H9 (cell line): ENCODE data around the gene CBR1. TPM values are rescaled to one million over a fixed set of nuclear protein-coding genes. Genes with fewer than 3 reads are reported as not detected.

ENCODE experiments used
- DNase-seq: peaks from one replicate; pipeline ENCODE4 v3.0.0-alpha.2; 2017
- H2AFZ ChIP-seq: one replicate; pipeline ENCODE4 v1.6.1; 2013; ENCODE audit warnings: mild to moderate bottlenecking, low read length, control low read depth, moderate library complexity
- H2AK5ac ChIP-seq: 2 replicates; pipeline ENCODE4 v1.6.1; 2013; ENCODE audit warnings: low read length, control low read depth, mixed read lengths; ENCODE audit not compliant: insufficient read length
- H2BK120ac ChIP-seq: one replicate; pipeline ENCODE4 v1.6.1; 2013; ENCODE audit warnings: low read depth, mild to moderate bottlenecking, low read length, control low read depth, inconsistent platforms; ENCODE audit not compliant: poor library complexity, severe bottlenecking
- H2BK12ac ChIP-seq: 2 replicates; pipeline ENCODE4 v1.6.1; 2013; ENCODE audit warnings: low read length, control low read depth, mixed read lengths, low read depth; ENCODE audit not compliant: insufficient read length
- H2BK15ac ChIP-seq: 2 replicates; pipeline ENCODE4 v1.6.1; 2013; ENCODE audit warnings: low read depth, low read length, control low read depth
- H2BK20ac ChIP-seq: one replicate; pipeline ENCODE4 v1.6.1; 2013; ENCODE audit warnings: low read depth, mild to moderate bottlenecking, low read length, control low read depth, inconsistent platforms; ENCODE audit not compliant: poor library complexity, severe bottlenecking
- H2BK5ac ChIP-seq: 2 replicates; pipeline ENCODE4 v1.6.1; 2013; ENCODE audit warnings: low read length, control low read depth, mixed read lengths; ENCODE audit not compliant: insufficient read length
- H3K14ac ChIP-seq: 2 replicates; pipeline ENCODE4 v1.6.1; 2013; ENCODE audit warnings: low read length, control low read depth; ENCODE audit not compliant: insufficient read depth
- H3K18ac ChIP-seq: 2 replicates; pipeline ENCODE4 v1.6.1; 2013; ENCODE audit warnings: low read depth, mild to moderate bottlenecking, mixed read lengths, low read length, control low read depth; ENCODE audit not compliant: insufficient read length
- H3K23ac ChIP-seq: 2 replicates; pipeline ENCODE4 v1.6.1; 2013; ENCODE audit warnings: low read length, control low read depth, mixed read lengths, low read depth; ENCODE audit not compliant: insufficient read length
- H3K23me2 ChIP-seq: 2 replicates; pipeline ENCODE4 v1.6.1; 2013; ENCODE audit warnings: low read depth, mild to moderate bottlenecking, mixed read lengths, low read length, control low read depth; ENCODE audit not compliant: insufficient read length, poor library complexity, severe bottlenecking
- H3K27ac ChIP-seq: 2 replicates; pipeline ENCODE4 v1.5.1; 2013; ENCODE audit warnings: low read length, control low read depth, mixed read lengths, low read depth; ENCODE audit not compliant: insufficient read length
- H3K27me3 ChIP-seq: 2 replicates; pipeline ENCODE4 v1.6.1; 2013; ENCODE audit warnings: low read length, control low read depth, inconsistent platforms; ENCODE audit not compliant: insufficient read depth
- H3K4ac ChIP-seq: 2 replicates; pipeline ENCODE4 v1.6.1; 2013; ENCODE audit warnings: low read depth, mild to moderate bottlenecking, control low read depth, inconsistent platforms, low read length, moderate library complexity
- H3K4me1 ChIP-seq: 2 replicates; pipeline ENCODE4 v1.6.1; 2013; ENCODE audit warnings: low read length, control low read depth, inconsistent platforms; ENCODE audit not compliant: insufficient read depth
- H3K4me2 ChIP-seq: 2 replicates; pipeline ENCODE4 v1.6.1; 2013; ENCODE audit warnings: low read length, control low read depth, mixed read lengths; ENCODE audit not compliant: insufficient read length, insufficient read depth
- H3K56ac ChIP-seq: 2 replicates; pipeline ENCODE4 v1.6.1; 2013; ENCODE audit warnings: low read depth, mild to moderate bottlenecking, mixed read lengths, low read length, control low read depth; ENCODE audit not compliant: insufficient read length
- H3K79me1 ChIP-seq: 2 replicates; pipeline ENCODE4 v1.6.1; 2013; ENCODE audit warnings: low read depth, mild to moderate bottlenecking, moderate library complexity, low read length, control low read depth, inconsistent platforms; ENCODE audit not compliant: insufficient read depth, poor library complexity, severe bottlenecking
- H3K79me2 ChIP-seq: 2 replicates; pipeline ENCODE4 v1.6.1; 2013; ENCODE audit warnings: low read length, control low read depth, inconsistent platforms; ENCODE audit not compliant: insufficient read depth
- H3K9ac ChIP-seq: 2 replicates; pipeline ENCODE4 v1.6.1; 2013; ENCODE audit warnings: low read length, control low read depth, mixed read lengths; ENCODE audit not compliant: insufficient read length; ENCODE audit errors: extremely low read depth
- H3K9me3 ChIP-seq: one replicate; pipeline ENCODE4 v1.6.1; 2013; ENCODE audit warnings: low read depth, low read length, inconsistent platforms; ENCODE audit not compliant: control insufficient read depth
- H3T11ph ChIP-seq: one replicate; pipeline ENCODE4 v1.6.1; 2013; ENCODE audit warnings: mild to moderate bottlenecking, low read length, control low read depth, inconsistent platforms
- H4K20me1 ChIP-seq: one replicate; pipeline ENCODE4 v1.6.1; 2013; ENCODE audit not compliant: control insufficient read depth, insufficient read length, insufficient read depth
- H4K5ac ChIP-seq: 2 replicates; pipeline ENCODE4 v1.6.1; 2013; ENCODE audit warnings: low read depth, mild to moderate bottlenecking, mixed read lengths, low read length, control low read depth; ENCODE audit not compliant: insufficient read length
- H4K8ac ChIP-seq: replicated peaks from 2 replicates; pipeline ENCODE4 v1.6.1; 2013; ENCODE audit warnings: low read length, control low read depth, mixed read lengths, low read depth; ENCODE audit not compliant: insufficient read length
- H4K91ac ChIP-seq: 2 replicates; pipeline ENCODE4 v1.6.1; 2013; ENCODE audit warnings: low read depth, mild to moderate bottlenecking, moderate library complexity, mixed read lengths, low read length, control low read depth; ENCODE audit not compliant: insufficient read length
- H3K27ac Mint-ChIP-seq, 3 experiments: 2 replicates in 2 of 3; 3 replicates in 1 of 3; pipeline ENCODE4 v1.8.0; 2020 to 2021; ENCODE audit warnings: mixed read lengths in 3 of 3, mild to moderate bottlenecking in 1 of 3, moderate library complexity in 1 of 3
- H3K27me3 Mint-ChIP-seq: 2 replicates; pipeline ENCODE4 v1.8.0; 2021; ENCODE audit warnings: low read depth, mild to moderate bottlenecking, moderate library complexity, mixed read lengths
- H3K36me3 Mint-ChIP-seq, 3 experiments: 2 replicates in 2 of 3; 3 replicates in 1 of 3; pipeline ENCODE4 v1.8.0; 2020 to 2021; ENCODE audit warnings: low read depth in 3 of 3, mixed read lengths in 3 of 3; ENCODE audit not compliant: insufficient read depth in 1 of 3
- H3K4me1 Mint-ChIP-seq, 2 experiments: 2 replicates each; pipeline ENCODE4 v1.8.0; 2020; ENCODE audit warnings: mixed read lengths in 2 of 2
- H3K4me3 Mint-ChIP-seq, 2 experiments: 2 replicates in 1 of 2; 3 replicates in 1 of 2; pipeline ENCODE4 v1.8.0; 2020 to 2021; ENCODE audit warnings: mild to moderate bottlenecking in 2 of 2, mixed read lengths in 2 of 2, moderate library complexity in 1 of 2
- H3K9me3 Mint-ChIP-seq, 2 experiments: 2 replicates in 1 of 2; 3 replicates in 1 of 2; pipeline ENCODE4 v1.8.0; 2020; ENCODE audit warnings: mild to moderate bottlenecking in 2 of 2, mixed read lengths in 2 of 2, moderate library complexity in 1 of 2
- WGBS: extraction: QIAGEN DNeasy Blood & Tissue Kit; methylation state at CpG from one replicate; pipeline ENCODE4 v1.1.7; 2013; ENCODE audit warnings: missing lambda C conversion rate, low lambda C conversion rate, mixed read lengths; ENCODE audit not compliant: insufficient read length; ENCODE audit errors: extremely low coverage; 5-methylcytosine and 5-hydroxymethylcytosine counted together
- total RNA-seq: library from RNA; stranded (reverse); gene quantifications from 2 replicates; pipeline ENCODE4 v1.2.1, GENCODE V29; 2021
- TF ChIP-seq, protein P1 (sequence below): fragments of 200-600 bp; sonication (generic); conservative IDR thresholded peaks from 3 replicates; pipeline ENCODE4 v1.8.0; 2021; ENCODE audit warnings: antibody characterized with exemption, mild to moderate bottlenecking

Gene CBR1
- total RNA-seq, 1 experiment from 2014 or later: 5.7 TPM

DNA sequence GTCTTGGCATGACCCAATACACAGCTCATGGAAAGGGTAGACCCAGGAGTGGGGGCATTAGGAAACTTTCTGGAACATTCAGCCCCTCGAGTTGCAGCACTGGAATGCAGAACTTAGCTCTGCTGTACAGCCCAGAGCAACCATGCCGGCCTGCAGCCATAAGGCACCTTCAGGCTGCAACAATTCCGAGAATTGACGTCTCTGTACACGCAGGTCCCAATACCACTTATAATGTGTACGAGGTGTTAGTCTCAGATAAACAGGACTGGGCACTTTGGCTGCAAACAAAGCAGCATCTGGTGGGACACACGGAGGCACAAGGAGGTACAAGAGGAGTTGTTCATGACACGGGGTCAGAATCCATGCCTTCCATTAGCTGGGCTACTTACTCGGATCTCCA lies 7.9 kb downstream of the CBR1 start:
- H3K23me2 ChIP-seq: no peaks in the 10 kb centered on the region
- no peaks in the 10 kb centered on the region for H3K79me2 ChIP-seq
- Mint-ChIP-seq H3K36me3 (peaks cover 0 to 1% (median 0%) of the 10 kb centered on the region in 3 experiments; a peak in 2 of 7 replicates), H3K9me3 (no peaks in the 10 kb centered on the region), H3K27ac (no peak overlapping the region), H3K27me3 (no peaks in the 10 kb centered on the region), H3K4me1 (peaks cover 11 to 21% of the 10 kb centered on the region in 2 experiments), H3K4me3 (no peak overlapping the region)
- H4K91ac ChIP-seq: no peak overlapping the region
- no peak overlapping the region for H2AK5ac ChIP-seq
- WGBS: no CpG with 5 or more reads among the region's 9 CpGs
- no peak overlapping the region for H3K18ac ChIP-seq
- H3K56ac ChIP-seq: no peak overlapping the region
- no peak for DNase-seq
- no peak overlapping the region for H2BK120ac ChIP-seq
- no peak overlapping the region for H2AFZ ChIP-seq
- H3K9me3 ChIP-seq: no peaks in the 10 kb centered on the region
- H3K79me1 ChIP-seq: no peaks in the 10 kb centered on the region
- H3K4me1 ChIP-seq: peaks cover 5% of the 10 kb centered on the region
- H3K9ac ChIP-seq: no peak overlapping the region
- no peak overlapping the region for H2BK20ac ChIP-seq
- no peak overlapping the region for H2BK12ac ChIP-seq
- H3K27ac ChIP-seq: no peak overlapping the region
- no peak overlapping the region for H3K14ac ChIP-seq
- no peak overlapping the region for H3K4me2 ChIP-seq
- H2BK5ac ChIP-seq: no peak overlapping the region
- TF ChIP-seq, protein P1, sequence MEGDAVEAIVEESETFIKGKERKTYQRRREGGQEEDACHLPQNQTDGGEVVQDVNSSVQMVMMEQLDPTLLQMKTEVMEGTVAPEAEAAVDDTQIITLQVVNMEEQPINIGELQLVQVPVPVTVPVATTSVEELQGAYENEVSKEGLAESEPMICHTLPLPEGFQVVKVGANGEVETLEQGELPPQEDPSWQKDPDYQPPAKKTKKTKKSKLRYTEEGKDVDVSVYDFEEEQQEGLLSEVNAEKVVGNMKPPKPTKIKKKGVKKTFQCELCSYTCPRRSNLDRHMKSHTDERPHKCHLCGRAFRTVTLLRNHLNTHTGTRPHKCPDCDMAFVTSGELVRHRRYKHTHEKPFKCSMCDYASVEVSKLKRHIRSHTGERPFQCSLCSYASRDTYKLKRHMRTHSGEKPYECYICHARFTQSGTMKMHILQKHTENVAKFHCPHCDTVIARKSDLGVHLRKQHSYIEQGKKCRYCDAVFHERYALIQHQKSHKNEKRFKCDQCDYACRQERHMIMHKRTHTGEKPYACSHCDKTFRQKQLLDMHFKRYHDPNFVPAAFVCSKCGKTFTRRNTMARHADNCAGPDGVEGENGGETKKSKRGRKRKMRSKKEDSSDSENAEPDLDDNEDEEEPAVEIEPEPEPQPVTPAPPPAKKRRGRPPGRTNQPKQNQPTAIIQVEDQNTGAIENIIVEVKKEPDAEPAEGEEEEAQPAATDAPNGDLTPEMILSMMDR: no peak
- no peak overlapping the region for H3K23ac ChIP-seq
- H4K5ac ChIP-seq: no peak overlapping the region
- no peak overlapping the region for H3K4ac ChIP-seq
- H2BK15ac ChIP-seq: no peak overlapping the region
- no peak overlapping the region for H3T11ph ChIP-seq
- no peaks in the 10 kb centered on the region for H4K20me1 ChIP-seq
- no peak overlapping the region for H4K8ac ChIP-seq
- no peaks in the 10 kb centered on the region for H3K27me3 ChIP-seq
